DMS79 (cell line): ENCODE measurements around the gene ITPR2.
"Not testable (repeated sequence)": the region's sequence is repeated elsewhere in the genome, so short reads cannot be mapped to it uniquely, and the experiment has no call there.

Experiments
- DNase-seq: peaks from one replicate; lab custom pipeline; 2025; lab: John Stamatoyannopoulos, UW

The ITPR2 gene

DNA sequence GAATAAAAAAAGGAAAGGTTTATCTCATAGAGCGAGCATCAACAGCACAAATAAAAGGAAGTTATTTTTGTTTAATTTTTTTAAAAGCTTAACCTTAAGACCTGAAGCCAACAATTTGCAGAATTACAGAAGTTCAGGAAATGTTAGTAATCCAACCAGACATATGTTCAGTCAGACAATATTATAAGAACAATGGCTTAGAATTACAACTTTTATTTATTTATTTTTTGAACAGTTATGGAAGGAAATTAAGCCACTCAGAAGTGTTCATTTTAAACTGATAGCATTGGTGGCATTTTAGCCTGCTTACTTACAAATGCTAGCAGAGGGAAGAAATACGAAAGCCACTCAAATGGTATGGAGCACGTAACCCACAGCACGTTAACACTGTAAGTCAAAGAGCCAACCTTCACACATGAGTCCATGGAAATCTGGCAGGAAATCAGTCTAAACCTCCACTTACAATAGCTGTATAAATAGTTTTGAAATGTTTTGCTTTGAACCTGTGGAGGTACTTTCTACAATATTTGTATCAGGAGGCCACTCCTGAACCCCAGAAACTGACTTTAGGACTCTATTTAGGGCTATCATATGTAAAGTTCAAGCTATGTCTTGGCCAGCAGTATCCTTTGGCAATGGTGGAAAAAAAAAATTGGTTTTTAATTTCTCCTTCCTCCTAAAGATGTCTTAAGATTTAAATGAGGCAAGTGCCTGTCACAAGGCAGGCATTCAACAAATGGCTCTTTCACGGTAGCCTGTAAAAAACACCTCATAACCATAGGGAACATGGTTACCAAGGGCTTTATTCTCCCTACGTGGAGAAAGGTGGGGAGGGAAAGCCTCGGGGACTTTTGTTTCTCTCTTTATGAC, 102.3 kb downstream of the ITPR2 start:
- DNase-seq: no peak

DNA sequence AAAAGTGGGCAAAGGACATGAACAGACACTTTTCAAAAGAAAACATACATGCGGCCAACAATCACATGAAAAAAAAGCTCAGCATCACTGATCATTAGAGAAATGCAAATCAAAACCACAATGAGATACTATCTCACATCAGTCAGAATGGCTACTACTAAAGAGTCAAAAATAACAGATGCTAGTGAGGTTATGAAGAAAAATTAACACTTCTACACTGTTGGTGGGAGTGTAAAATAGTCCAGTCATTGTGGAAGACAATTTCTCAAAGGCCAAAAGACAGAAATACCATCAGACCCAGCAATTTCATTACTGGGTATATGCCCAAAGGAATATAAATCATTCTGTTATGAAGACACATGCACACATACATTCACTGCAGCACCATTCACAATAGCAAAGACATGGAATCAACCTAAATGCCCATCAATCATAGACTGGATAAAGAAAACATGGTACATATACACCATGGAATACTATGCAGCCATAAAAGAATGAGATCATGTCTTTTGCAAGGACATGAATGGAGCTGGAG, 103.8 kb downstream of the ITPR2 start:
- DNase-seq: not testable (repeated sequence)

DNA sequence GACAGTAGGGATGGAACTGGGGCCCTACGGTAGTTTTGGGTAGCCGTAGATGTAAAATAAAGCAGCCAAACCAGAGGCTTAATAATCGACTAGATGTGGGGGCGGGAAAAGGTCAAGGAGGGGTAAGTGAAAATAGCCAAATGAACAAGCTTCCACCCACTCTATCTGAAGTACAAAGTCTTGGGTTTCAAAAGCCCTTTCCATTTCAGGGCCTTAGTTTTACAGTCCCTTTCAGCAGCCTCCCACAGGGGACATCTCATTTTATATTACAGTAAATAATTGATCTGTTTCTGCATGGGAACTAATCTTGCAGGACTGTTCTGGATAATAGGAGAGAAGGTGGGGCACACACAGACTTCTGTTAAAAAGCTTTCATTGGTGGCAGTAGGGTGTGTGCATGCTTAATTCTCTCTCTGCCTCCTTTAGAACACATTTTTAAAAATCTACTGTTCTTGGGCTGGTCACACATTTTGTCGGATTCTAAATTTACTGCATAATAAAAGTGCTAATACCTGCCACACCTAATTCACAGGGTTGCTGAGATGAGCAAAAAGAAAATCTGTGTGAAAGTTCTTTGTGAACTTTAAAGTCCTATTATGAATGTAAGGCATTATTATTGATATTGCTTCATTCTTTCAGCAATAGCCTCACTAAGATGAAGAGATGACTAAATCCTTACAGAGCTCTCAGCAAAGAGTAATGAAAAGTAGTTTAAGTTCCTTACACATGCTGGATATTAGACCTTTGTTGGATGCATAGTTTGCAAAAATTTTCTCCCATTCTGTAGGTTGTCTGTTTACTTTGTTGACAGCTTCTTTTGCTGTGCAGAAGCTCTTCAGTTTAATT, 104.6 kb downstream of the ITPR2 start:
- DNase-seq: no peak

- no peak for DNase-seq
These were observed 105.4 kb downstream of the ITPR2 start for GRCh38 chr12:26727482-26728204.

GRCh38 chr12:26726956-26727355, 106.0 kb downstream of the ITPR2 start:
- no peak for DNase-seq

DNA sequence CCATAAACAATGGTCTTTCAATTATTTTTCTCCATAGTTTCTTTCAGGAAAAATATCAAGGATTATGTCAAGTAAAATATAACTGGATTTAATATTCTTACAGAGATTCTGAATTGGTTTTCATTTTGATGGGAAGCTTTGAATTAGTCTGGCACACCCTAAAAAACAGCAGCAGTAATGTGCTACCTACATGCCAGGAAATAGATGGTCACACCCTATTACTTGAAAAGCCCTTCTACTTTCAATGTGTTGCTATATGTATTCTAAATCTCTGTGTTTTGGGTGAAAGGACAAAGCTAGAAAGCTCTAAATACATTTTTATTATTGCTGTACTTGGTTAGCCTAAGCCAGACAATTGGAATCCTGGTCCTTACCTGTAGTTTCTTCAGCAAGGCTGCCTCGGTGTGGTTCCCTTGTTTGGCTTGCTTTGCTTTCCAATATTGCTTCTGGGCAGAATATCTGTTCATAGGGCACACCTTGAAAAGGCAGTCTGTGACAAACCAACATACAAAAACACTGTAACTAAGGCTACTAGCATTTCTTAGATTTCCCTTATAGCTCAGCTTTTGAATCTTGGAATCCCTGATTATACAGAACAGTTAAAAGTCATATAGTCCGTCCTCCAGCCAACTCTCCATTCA, 107.6 kb downstream of the ITPR2 start:
- no peak for DNase-seq

- no peak for DNase-seq
These were observed 108.7 kb downstream of the ITPR2 start for GRCh38 chr12:26724309-26724702.

- no peak for DNase-seq
These were observed 109.3 kb downstream of the ITPR2 start for GRCh38 chr12:26723379-26724308.

DNA sequence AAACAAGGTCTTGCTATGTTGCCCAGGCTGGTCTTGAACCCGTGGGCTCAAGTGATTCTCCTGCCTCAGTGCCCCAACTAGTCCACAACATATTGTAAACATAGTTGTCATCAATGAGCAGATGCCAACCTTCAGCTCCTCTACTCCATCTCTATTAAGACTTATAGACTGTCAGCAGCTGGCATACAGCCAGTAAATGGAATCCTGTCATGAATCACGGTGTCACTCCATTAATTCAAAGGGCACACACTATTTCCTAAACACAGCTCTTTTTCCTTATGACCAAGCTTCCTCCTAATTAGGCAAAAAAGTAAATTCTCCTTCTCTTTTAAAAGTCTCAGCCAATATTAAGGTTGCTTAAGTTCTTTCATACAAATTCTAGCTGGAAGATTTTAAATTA, 111.2 kb downstream of the ITPR2 start:
- DNase-seq: no peak

DNA sequence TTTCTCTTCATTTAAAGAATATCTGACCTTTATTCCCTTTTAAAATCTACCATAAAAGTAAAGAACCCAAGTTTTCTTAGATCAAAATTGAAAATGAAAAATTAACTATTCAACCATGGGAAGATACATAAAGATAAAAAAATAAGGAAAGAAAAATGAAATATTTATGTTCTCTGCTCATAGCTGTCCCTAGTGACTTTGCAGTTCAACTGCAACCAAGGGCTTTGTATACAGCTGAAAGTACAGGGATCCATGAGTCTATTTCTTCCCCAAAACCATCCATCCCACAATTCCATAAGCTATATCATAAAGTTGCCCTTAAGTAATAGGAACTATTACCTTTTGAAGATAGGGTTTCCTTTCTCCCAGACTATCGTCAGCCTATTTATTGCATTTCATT, 113.1 kb downstream of the ITPR2 start:
- DNase-seq: no peak

GRCh38 chr12:26717757-26718156, 115.2 kb downstream of the ITPR2 start:
- no peak for DNase-seq

- no peak for DNase-seq
These were observed 117.8 kb downstream of the ITPR2 start for GRCh38 chr12:26715232-26715631.

DNA sequence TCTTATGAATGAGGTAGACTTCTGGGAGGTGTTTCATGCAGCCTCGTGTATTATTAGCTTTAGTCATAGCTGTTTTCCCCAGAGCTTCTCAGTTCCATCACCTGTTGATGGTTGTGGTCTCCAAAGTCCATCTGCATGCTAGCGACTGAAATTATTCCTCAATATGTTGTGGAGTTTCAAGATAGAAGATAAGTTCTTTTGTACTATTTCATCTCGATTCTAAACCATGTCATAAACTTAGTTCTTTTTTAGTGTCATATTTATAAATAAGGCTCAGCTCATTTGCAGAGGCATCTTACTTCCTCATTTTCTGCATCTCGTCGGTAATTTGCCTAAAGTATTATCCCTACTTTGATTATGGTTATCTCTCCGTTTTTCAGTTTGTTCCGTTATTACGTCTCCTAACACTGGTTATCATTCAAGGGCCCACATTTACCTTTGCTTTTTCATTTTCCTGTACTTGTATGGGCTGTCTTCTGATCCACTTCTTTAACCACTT, 119.1 kb downstream of the ITPR2 start:
- no peak for DNase-seq

GRCh38 chr12:26712892-26713291, 120.1 kb downstream of the ITPR2 start:
- no peak for DNase-seq

GRCh38 chr12:26711569-26711968, 121.4 kb downstream of the ITPR2 start:
- no peak for DNase-seq

DNA sequence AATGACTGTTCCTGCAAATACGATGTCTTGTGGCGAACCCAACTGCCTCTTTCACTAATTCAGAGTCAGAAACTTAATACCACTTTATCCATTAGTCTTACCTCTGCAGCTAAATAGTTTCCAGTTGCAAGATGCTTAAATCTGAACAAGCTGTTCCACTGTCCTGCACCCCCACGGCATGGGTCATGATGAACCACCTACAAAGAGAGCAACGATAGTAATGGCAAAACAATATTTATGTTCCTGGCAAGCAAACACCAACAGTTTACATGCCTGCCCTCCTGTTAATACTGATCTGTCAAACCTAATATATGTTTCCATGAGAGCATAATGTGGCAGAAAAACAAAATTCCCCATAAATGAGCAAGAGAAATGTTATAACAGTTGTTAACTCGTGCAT, 121.9 kb downstream of the ITPR2 start:
- DNase-seq: no peak

DNA sequence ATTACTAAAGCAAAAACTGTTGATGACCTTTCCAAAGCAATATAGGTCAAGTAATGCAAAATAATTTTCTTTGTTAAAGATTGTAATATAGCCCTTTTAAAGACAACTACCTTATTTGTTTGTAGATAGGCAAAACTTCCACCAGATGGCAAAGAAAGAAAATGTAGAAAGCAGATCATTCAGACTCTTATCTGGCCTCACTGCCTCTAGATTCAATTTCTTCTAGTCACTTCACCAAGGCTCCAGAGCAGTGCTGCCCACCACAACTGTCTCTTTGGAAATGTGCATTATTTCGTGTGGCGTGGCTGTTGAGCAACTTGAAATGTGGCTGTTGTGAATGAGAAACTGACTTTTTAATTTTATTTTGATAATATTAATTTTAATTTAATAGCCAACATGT, 127.1 kb downstream of the ITPR2 start:
- no peak for DNase-seq

- DNase-seq: no peak
These were observed 128.1 kb downstream of the ITPR2 start for GRCh38 chr12:26704684-26705460.

GRCh38 chr12:26704214-26704613, 128.8 kb downstream of the ITPR2 start:
- no peak for DNase-seq

- no peak for DNase-seq
These were observed 130.3 kb downstream of the ITPR2 start for GRCh38 chr12:26702741-26703140.
